Osteoblast (primary cell): ENCODE data around the gene EXOSC9. TPM values are rescaled to one million over a fixed set of nuclear protein-coding genes. Genes with fewer than 3 reads are reported as not detected.
"Not testable (repeated sequence)": the region's sequence is repeated elsewhere in the genome, so short reads cannot be mapped to it uniquely, and the experiment has no call there.

ENCODE experiments used
- DNase-seq: peaks from one replicate; pipeline ENCODE4 v3.0.0; 2011; ENCODE audit warnings: low spot score, mixed read lengths; ENCODE audit not compliant: insufficient read length; ENCODE audit errors: missing footprints
- H2AFZ ChIP-seq: 2 replicates; pipeline ENCODE4 v1.6.0; 2011; ENCODE audit warnings: mild to moderate bottlenecking, low read length
- H3K27ac ChIP-seq: 2 replicates; pipeline ENCODE4 v1.5.1; 2011; ENCODE audit warnings: mild to moderate bottlenecking, low read depth, low read length, moderate library complexity
- H3K27me3 ChIP-seq: 2 replicates; pipeline ENCODE4 v1.6.0; 2012; ENCODE audit warnings: mild to moderate bottlenecking, control low read depth, inconsistent platforms, low read length, moderate library complexity; ENCODE audit not compliant: insufficient read depth
- H3K36me3 ChIP-seq: 2 replicates; pipeline ENCODE4 v1.5.1; 2011; ENCODE audit warnings: mild to moderate bottlenecking, low read length, control low read depth, moderate library complexity; ENCODE audit not compliant: insufficient read depth
- H3K4me1 ChIP-seq: 2 replicates; pipeline ENCODE4 v1.5.1; 2011; ENCODE audit warnings: mild to moderate bottlenecking, low read length, control low read depth, moderate library complexity; ENCODE audit not compliant: insufficient read depth
- H3K4me2 ChIP-seq: 2 replicates; pipeline ENCODE4 v1.6.0; 2011; ENCODE audit warnings: mild to moderate bottlenecking, low read length; ENCODE audit not compliant: insufficient read depth
- H3K4me3 ChIP-seq: fragments of 200-600 bp; sonication (generic); 3 replicates; pipeline ENCODE4 v1.5.1; 2012; ENCODE audit warnings: mild to moderate bottlenecking, low read length, inconsistent platforms; ENCODE audit not compliant: insufficient read depth
- H3K79me2 ChIP-seq: 2 replicates; pipeline ENCODE4 v1.6.0; 2012; ENCODE audit warnings: mild to moderate bottlenecking, low read length, control low read depth, inconsistent platforms; ENCODE audit not compliant: insufficient read depth
- H3K9me3 ChIP-seq: 2 replicates; pipeline ENCODE4 v1.5.1; 2011; ENCODE audit warnings: low read depth, low read length, control low read depth
- H4K20me1 ChIP-seq: 2 replicates; pipeline ENCODE4 v1.6.0; 2012; ENCODE audit warnings: mild to moderate bottlenecking, low read length, control low read depth; ENCODE audit not compliant: insufficient read depth
- CTCF ChIP-seq: IDR thresholded peaks from 2 replicates; pipeline ENCODE4 v1.5.1; 2011; ENCODE audit warnings: mild to moderate bottlenecking, low read depth, low read length, moderate library complexity; ENCODE audit errors: extremely low read depth
- total RNA-seq: library from RNA; depleted of rRNA; stranded (reverse); fragments of >200 nt; gene quantifications from 2 replicates; pipeline ENCODE4 v1.2.3, GENCODE V29; 2012

Gene EXOSC9
- total RNA-seq: 30.8 and 31.2 TPM in 2 replicates

- Histone ChIP-seq H3K9me3 (no peaks in the 10 kb centered on the region), H3K4me3 (peak within 1 kb of the TSS; percentile 90), H3K27me3 (no peaks in the 10 kb centered on the region), H3K4me1 (peaks cover 16% of the 10 kb centered on the region), H3K27ac (peak within 1 kb of the TSS; percentile 96), H4K20me1 (no peaks in the 10 kb centered on the region), H3K79me2 (peaks cover 32% of the 10 kb centered on the region), H3K36me3 (peaks cover 37% of the 10 kb centered on the region), H2AFZ (peak within 1 kb of the TSS; percentile 98), H3K4me2 (peak within 1 kb of the TSS; percentile 86)
- TF ChIP-seq CTCF: no peak
- DNase-seq: peak; percentile 92
These were observed at the start of gene EXOSC9 for GRCh38 chr4:121800961-121801714. Gene EXOSC9, plus strand, starts transcription at chr4:121801323. Its CDS starts 102 bp downstream, at chr4:121801425.

GRCh38 chr4:121752142-121752541 is 49.0 kb upstream of the EXOSC9 start:
- DNase-seq, H3K79me2 ChIP-seq, H2AFZ ChIP-seq, H4K20me1 ChIP-seq, H3K36me3 ChIP-seq, H3K4me1 ChIP-seq, H3K27ac ChIP-seq, H3K9me3 ChIP-seq, H3K4me3 ChIP-seq, H3K27me3 ChIP-seq, H3K4me2 ChIP-seq: not testable (repeated sequence)

- TF ChIP-seq CTCF: no peak
- Histone ChIP-seq H3K27me3 (no peaks in the 10 kb centered on the region), H3K4me2 (no peak overlapping the region), H3K36me3 (no peaks in the 10 kb centered on the region), H3K4me3 (no peak overlapping the region), H3K9me3 (no peaks in the 10 kb centered on the region), H3K79me2 (no peaks in the 10 kb centered on the region), H3K4me1 (peaks cover 8% of the 10 kb centered on the region), H2AFZ (no peak overlapping the region), H4K20me1 (no peaks in the 10 kb centered on the region), H3K27ac (no peak overlapping the region)
- DNase-seq: no peak
These were observed 42.1 kb upstream of the EXOSC9 start for GRCh38 chr4:121758925-121759568.

- Histone ChIP-seq H3K36me3 (no peaks in the 10 kb centered on the region), H3K27me3 (no peaks in the 10 kb centered on the region), H3K4me3 (no peak overlapping the region), H3K79me2 (no peaks in the 10 kb centered on the region), H3K9me3 (no peaks in the 10 kb centered on the region), H3K27ac (no peak overlapping the region), H4K20me1 (no peaks in the 10 kb centered on the region), H2AFZ (peak overlapping the region; percentile 27), H3K4me1 (peaks cover 8% of the 10 kb centered on the region), H3K4me2 (no peak overlapping the region)
- DNase-seq: no peak
- TF ChIP-seq CTCF: no peak
These were observed 40.9 kb upstream of the EXOSC9 start for GRCh38 chr4:121760205-121760604.
